BE2C (cell line): ENCODE results near the gene RHBDL1.

Experiments
- DNase-seq: peaks from one replicate; pipeline ENCODE4 v3.0.0-alpha.2; 2020
- H3K27me3 ChIP-seq: fragments of 250-450 bp; sonication (Bioruptor Pico); 2 replicates; pipeline ENCODE4 v1.5.1; 2020; ENCODE audit warnings: mild to moderate bottlenecking
- H3K36me3 ChIP-seq: fragments of 250-450 bp; sonication (Bioruptor Pico); 2 replicates; pipeline ENCODE4 v1.5.1; 2020; ENCODE audit warnings: mild to moderate bottlenecking
- H3K4me1 ChIP-seq: fragments of 250-450 bp; sonication (Bioruptor Pico); 2 replicates; pipeline ENCODE4 v1.5.1; 2020
- H3K4me3 ChIP-seq: 2 replicates; pipeline ENCODE4 v1.5.1; 2011; ENCODE audit warnings: low read depth, low read length
- H3K9me3 ChIP-seq: fragments of 250-450 bp; sonication (Bioruptor Pico); 2 replicates; pipeline ENCODE4 v1.5.1; 2020
- TF ChIP-seq, protein P1 (sequence below): IDR thresholded peaks from 2 replicates; pipeline ENCODE4 v1.5.1; 2012; ENCODE audit warnings: mild to moderate bottlenecking, low read depth, low read length

Gene RHBDL1

DNA sequence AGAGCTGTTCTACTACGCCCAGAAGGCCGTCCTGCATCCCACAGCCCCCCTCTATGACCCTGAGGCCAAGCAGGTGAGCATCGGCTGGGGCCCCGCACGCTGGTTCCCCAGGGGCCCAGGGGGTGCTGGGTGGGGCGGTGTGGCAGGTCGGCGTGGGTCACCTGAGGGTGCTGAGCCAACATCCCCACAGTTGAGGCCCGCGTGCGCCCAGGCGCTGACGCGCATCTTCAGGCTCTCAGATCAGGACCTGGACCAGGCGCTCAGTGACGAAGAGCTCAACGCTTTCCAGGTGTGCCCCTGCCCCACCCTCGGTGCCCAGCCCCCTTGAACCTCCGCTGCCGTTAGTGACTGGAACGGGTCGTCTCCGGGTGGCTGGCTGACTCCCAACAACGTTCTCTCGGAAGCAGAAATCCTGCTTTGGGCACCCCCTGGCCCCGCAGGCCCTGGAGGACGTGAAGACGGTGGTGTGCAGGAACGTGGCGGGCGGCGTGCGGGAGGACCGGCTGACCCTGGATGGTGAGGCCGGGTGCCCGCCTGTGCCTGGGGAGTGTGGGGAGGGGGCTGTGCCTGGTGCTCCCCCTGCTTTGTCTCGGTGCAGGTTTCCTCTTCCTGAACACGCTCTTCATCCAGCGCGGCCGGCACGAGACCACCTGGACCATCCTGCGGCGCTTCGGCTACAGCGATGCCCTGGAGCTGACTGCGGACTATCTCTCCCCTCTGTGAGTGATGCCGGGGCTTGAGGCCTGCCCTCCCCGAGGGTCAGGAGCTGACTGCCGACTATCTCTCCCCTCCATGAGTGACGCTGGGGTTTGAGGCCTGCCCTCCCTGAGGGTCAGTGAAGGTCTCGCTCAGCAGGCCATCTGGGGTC is 4.8 kb upstream of the RHBDL1 start:
- H3K36me3 ChIP-seq = peaks cover 54% of the 10 kb centered on the region
- 0 out of 2 replicates have a peak, but pooled peaks cover 4% of the 10 kb centered on the region for H3K4me1 ChIP-seq
- H3K4me3 ChIP-seq = no peak overlapping the region

DNA sequence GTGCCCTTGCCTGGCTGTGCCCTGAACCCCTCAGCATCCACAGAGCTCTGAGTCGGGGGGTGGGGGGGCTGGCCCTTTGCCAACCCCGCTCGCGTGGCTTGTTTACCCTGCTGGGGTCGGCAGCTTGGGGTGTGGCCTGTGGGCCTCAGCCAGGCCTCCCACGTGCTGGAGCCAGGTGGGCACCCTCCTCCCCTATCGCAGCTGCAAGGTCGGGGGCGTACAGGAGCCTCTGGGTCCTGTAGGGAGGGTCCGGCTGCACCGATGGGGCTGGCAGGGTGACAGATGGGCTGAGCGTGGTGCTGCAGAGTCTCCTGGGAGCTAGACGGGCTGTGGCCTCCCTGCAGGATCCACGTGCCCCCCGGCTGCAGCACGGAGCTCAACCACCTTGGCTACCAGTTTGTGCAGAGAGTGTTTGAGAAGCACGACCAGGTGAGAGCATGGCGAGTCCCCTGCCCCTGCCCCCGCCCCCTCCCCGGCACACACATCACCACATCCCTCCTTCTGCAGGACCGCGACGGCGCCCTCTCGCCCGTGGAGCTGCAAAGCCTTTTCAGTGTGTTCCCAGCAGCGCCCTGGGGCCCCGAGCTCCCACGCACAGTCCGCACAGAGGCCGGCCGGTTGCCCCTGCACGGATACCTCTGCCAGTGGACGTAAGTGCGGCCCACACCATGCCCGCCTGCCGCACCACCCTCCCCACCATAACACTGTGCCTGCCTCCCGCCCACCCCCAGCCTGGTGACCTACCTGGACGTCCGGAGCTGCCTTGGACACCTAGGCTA is 3.9 kb upstream of the RHBDL1 start:
- TF ChIP-seq, protein P1, sequence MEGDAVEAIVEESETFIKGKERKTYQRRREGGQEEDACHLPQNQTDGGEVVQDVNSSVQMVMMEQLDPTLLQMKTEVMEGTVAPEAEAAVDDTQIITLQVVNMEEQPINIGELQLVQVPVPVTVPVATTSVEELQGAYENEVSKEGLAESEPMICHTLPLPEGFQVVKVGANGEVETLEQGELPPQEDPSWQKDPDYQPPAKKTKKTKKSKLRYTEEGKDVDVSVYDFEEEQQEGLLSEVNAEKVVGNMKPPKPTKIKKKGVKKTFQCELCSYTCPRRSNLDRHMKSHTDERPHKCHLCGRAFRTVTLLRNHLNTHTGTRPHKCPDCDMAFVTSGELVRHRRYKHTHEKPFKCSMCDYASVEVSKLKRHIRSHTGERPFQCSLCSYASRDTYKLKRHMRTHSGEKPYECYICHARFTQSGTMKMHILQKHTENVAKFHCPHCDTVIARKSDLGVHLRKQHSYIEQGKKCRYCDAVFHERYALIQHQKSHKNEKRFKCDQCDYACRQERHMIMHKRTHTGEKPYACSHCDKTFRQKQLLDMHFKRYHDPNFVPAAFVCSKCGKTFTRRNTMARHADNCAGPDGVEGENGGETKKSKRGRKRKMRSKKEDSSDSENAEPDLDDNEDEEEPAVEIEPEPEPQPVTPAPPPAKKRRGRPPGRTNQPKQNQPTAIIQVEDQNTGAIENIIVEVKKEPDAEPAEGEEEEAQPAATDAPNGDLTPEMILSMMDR = no peak
- no peaks in the 10 kb centered on the region for H3K9me3 ChIP-seq
- H3K36me3 ChIP-seq = peaks cover 54% of the 10 kb centered on the region
- DNase-seq = no peak
- no peaks in the 10 kb centered on the region for H3K27me3 ChIP-seq
- 0 out of 2 replicates have a peak, but pooled peaks cover 4% of the 10 kb centered on the region for H3K4me1 ChIP-seq
- H3K4me3 ChIP-seq = no peak overlapping the region

More for the DNA sequence above, 4.8 kb upstream of the RHBDL1 start:
- Histone ChIP-seq H3K9me3 (no peaks in the 10 kb centered on the region), H3K27me3 (no peaks in the 10 kb centered on the region)
- no peak for DNase-seq
- TF ChIP-seq, protein P1 = no peak

DNA sequence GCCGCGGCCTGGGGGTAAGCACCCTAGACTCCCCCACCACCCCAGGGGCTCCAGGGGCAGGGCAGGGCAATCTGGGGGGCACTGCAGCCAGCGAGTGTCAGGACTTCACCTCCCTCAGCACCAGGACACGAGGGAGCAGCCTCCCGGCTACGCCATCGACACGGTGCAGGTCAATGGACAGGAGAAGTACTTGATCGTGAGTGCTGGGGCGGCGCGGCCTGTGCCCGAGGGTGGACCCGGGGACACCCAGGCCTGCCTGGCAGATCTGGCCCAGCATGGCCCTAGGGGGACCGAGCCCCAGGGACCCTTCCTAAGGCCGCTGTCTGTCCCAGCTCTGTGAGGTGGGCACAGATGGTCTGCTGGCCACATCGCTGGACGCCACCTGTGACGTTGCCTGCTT is 3.1 kb upstream of the RHBDL1 start:
- TF ChIP-seq, protein P1 = no peak
- Histone ChIP-seq H3K9me3 (no peaks in the 10 kb centered on the region), H3K27me3 (no peaks in the 10 kb centered on the region), H3K4me1 (0 out of 2 replicates have a peak, but pooled peaks cover 4% of the 10 kb centered on the region), H3K36me3 (peaks cover 54% of the 10 kb centered on the region), H3K4me3 (no peak overlapping the region)
- no peak for DNase-seq

DNA sequence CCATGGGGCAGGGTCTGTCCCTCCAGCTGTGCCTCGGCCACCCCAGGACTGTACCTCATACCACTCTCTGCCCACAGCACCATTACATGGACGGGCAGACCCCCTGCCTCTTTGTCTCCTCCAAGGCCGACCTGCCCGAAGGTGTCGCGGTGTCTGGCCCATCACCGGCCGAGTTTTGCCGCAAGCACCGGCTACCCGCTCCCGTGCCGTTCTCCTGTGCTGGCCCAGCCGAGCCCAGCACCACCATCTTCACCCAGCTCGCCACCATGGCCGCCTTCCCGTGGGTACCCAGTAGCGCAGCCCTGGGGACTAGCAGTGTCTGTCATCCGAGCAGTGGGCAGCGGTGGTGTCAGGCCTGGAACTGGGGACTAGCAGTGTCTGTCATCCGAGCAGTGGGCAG is 2.6 kb upstream of the RHBDL1 start:
- TF ChIP-seq, protein P1 = no peak
- H3K36me3 ChIP-seq = peaks cover 54% of the 10 kb centered on the region
- H3K9me3 ChIP-seq = no peaks in the 10 kb centered on the region
- no peak for DNase-seq
- no peaks in the 10 kb centered on the region for H3K27me3 ChIP-seq
- H3K4me3 ChIP-seq = no peak overlapping the region
- H3K4me1 ChIP-seq = 0 out of 2 replicates have a peak, but pooled peaks cover 4% of the 10 kb centered on the region

DNA sequence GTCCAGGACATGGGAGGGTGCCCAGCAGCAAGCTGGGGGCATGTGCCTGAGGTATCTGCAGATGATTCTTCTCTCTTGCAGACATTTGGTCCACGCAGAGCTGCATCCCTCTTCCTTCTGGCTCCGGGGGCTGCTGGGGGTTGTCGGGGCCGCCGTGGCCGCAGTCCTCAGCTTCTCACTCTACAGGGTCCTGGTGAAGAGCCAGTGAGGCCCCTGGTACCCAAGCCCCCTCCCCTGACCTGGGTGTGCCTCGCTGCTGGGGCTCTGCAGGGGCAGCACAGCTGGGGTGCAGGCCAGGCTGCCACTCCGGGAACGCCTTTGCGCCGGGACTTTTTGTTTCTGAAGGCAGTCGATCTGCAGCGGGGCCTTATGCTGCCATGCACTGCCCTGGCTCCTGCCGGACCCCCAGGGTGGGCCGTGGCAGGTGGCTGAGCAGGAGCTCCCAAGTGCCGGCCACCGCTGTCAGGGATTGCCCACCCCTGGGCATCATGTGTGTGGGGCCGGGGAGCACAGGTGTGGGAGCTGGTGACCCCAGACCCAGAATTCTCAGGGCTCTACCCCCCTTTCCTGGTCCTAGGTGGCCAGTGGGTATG is 2.0 kb upstream of the RHBDL1 start:
- H3K36me3 ChIP-seq = peaks cover 54% of the 10 kb centered on the region
- TF ChIP-seq, protein P1 = no peak
- 0 out of 2 replicates have a peak, but pooled peaks cover 4% of the 10 kb centered on the region for H3K4me1 ChIP-seq
- DNase-seq = no peak
- no peaks in the 10 kb centered on the region for H3K27me3 ChIP-seq
- no peak overlapping the region for H3K4me3 ChIP-seq
- no peaks in the 10 kb centered on the region for H3K9me3 ChIP-seq
